NB4 (cell line): Measurements from ENCODE around the gene PARP2.

Source experiments
- CTCF ChIP-seq: IDR thresholded peaks from one replicate; pipeline ENCODE4 v1.5.1; 2012; ENCODE audit warnings: low read depth, low read length
- POLR2A ChIP-seq: IDR thresholded peaks from 2 replicates; pipeline ENCODE4 v1.6.1; 2011; ENCODE audit warnings: mild to moderate bottlenecking; ENCODE audit not compliant: insufficient read length; ENCODE audit errors: extremely low read depth

- TF ChIP-seq CTCF (no peak), POLR2A (no peak)
These were observed 44.1 kb downstream of the PARP2 start for GRCh38 chr14:20387576-20387975.
